Fibroblast of villous mesenchyme (primary cell): ENCODE measurements around the gene NIPAL1. TPM values are rescaled to one million over a fixed set of nuclear protein-coding genes. Genes with fewer than 3 reads are reported as not detected.
"Not testable (repeated sequence)": the region's sequence is repeated elsewhere in the genome, so short reads cannot be mapped to it uniquely, and the experiment has no call there.

Source experiments
- DNase-seq: peaks from one replicate; pipeline ENCODE4 v3.0.0-alpha.2; 2010; ENCODE audit warnings: low read depth
- H3K4me3 ChIP-seq: 2 replicates; pipeline ENCODE4 v1.5.1; 2011; ENCODE audit warnings: low read depth, mild to moderate bottlenecking, low read length
- CTCF ChIP-seq: IDR thresholded peaks from 2 replicates; pipeline ENCODE4 v1.5.1; 2012; ENCODE audit warnings: low read depth, mild to moderate bottlenecking, low read length; ENCODE audit not compliant: insufficient read depth
- total RNA-seq: library from RNA; depleted of rRNA; stranded (reverse); fragments of >200 nt; gene quantifications from 2 replicates; pipeline ENCODE4 v1.2.3, GENCODE V29; 2012

The NIPAL1 gene
- 1.6 and 4.3 TPM in 2 replicates for total RNA-seq

GRCh38 chr4:48016141-48017107 lies at the start of gene NIPAL1, which contains the start of gene CNGA1:
NIPAL1 (plus strand) TSS chr4:48016772; CDS start chr4:48016840, 68 bp downstream.
CNGA1 (minus strand) TSS chr4:48016681; CDS start chr4:47952689, 63,992 bp downstream.
- DNase-seq = peak; percentile 38
- peak within 1 kb of the TSS; percentile 66 for H3K4me3 ChIP-seq
- peak; percentile 55 for TF ChIP-seq CTCF

GRCh38 chr4:47968847-47969246 lies 47.7 kb upstream of the NIPAL1 start:
- no peak for TF ChIP-seq CTCF
- DNase-seq = no peak
- no peak overlapping the region for H3K4me3 ChIP-seq

- no peak overlapping the region for H3K4me3 ChIP-seq
- no peak for DNase-seq
- no peak for TF ChIP-seq CTCF
Measured at GRCh38 chr4:47972181-47972580, 44.4 kb upstream of the NIPAL1 start.

- no peak for DNase-seq
- TF ChIP-seq CTCF = no peak
Measured at GRCh38 chr4:47972721-47973120, 43.9 kb upstream of the NIPAL1 start.

GRCh38 chr4:47974566-47974965 lies 42.0 kb upstream of the NIPAL1 start:
- H3K4me3 ChIP-seq = no peak overlapping the region
- TF ChIP-seq CTCF = no peak
- no peak for DNase-seq

More at GRCh38 chr4:47972721-47973120, 43.9 kb upstream of the NIPAL1 start:
- no peak overlapping the region for H3K4me3 ChIP-seq

GRCh38 chr4:47990145-47990544 lies 26.4 kb upstream of the NIPAL1 start:
- no peak for DNase-seq
- no peak overlapping the region for H3K4me3 ChIP-seq
- TF ChIP-seq CTCF = no peak

- DNase-seq, H3K4me3 ChIP-seq: not testable (repeated sequence)
Measured at GRCh38 chr4:47992475-47992874, 24.1 kb upstream of the NIPAL1 start.
